Astrocyte (in vitro differentiated cells and primary cell): Measurements from ENCODE around the gene MYBBP1A. TPM values are rescaled to one million over a fixed set of nuclear protein-coding genes. Genes with fewer than 3 reads are reported as not detected.

ENCODE experiments used
- DNase-seq: peaks from one replicate; pipeline ENCODE4 v3.0.0-alpha.2; 2010; ENCODE audit warnings: low read depth
- FAIRE-seq: peaks from 2 replicates; lab custom pipeline; 2011; peaks lifted over from hg19 to GRCh38; lab: Jason Lieb, UNC
- H2AFZ ChIP-seq: 2 replicates; pipeline ENCODE4 v1.6.0; 2012; ENCODE audit warnings: low read depth, low read length, inconsistent platforms
- H3K27ac ChIP-seq: 2 replicates; pipeline ENCODE4 v1.5.1; 2011; ENCODE audit warnings: low read depth, low read length, inconsistent platforms
- H3K27me3 ChIP-seq: 2 replicates; pipeline ENCODE4 v1.6.0; 2011; ENCODE audit warnings: low read length, inconsistent platforms; ENCODE audit not compliant: insufficient read depth
- H3K36me3 ChIP-seq: 2 replicates; pipeline ENCODE4 v1.5.1; 2011; ENCODE audit warnings: low read length, inconsistent platforms; ENCODE audit not compliant: insufficient read depth
- H3K4me1 ChIP-seq: 2 replicates; pipeline ENCODE4 v1.5.1; 2011; ENCODE audit warnings: low read length, inconsistent platforms; ENCODE audit not compliant: insufficient read depth
- H3K4me2 ChIP-seq: 2 replicates; pipeline ENCODE4 v1.6.0; 2012; ENCODE audit warnings: low read length, inconsistent platforms
- H3K4me3 ChIP-seq: 2 replicates; pipeline ENCODE4 v1.5.1; 2011; ENCODE audit warnings: low read depth, mild to moderate bottlenecking, low read length, inconsistent platforms; ENCODE audit not compliant: insufficient read depth
- H3K79me2 ChIP-seq: 2 replicates; pipeline ENCODE4 v1.6.0; 2012; ENCODE audit warnings: mild to moderate bottlenecking, low read length, inconsistent platforms; ENCODE audit not compliant: insufficient read depth
- H3K9ac ChIP-seq: 2 replicates; pipeline ENCODE4 v1.6.0; 2012; ENCODE audit warnings: mild to moderate bottlenecking, low read length, inconsistent platforms
- H3K9me3 ChIP-seq: 2 replicates; pipeline ENCODE4 v1.5.1; 2012; ENCODE audit warnings: low read depth, mild to moderate bottlenecking, low read length, inconsistent platforms; ENCODE audit not compliant: insufficient read depth
- H4K20me1 ChIP-seq: 2 replicates; pipeline ENCODE4 v1.6.0; 2012; ENCODE audit warnings: low read length, inconsistent platforms; ENCODE audit not compliant: insufficient read depth
- H3K27ac Mint-ChIP-seq: one replicate; pipeline ENCODE4 v1.8.0; 2021; ENCODE audit warnings: mild to moderate bottlenecking, mixed read lengths; ENCODE audit not compliant: unreplicated experiment
- H3K27me3 Mint-ChIP-seq: one replicate; pipeline ENCODE4 v1.8.0; 2021; ENCODE audit warnings: low read depth, mixed read lengths; ENCODE audit not compliant: unreplicated experiment
- H3K36me3 Mint-ChIP-seq: one replicate; pipeline ENCODE4 v1.8.0; 2021; ENCODE audit warnings: low read depth, mixed read lengths; ENCODE audit not compliant: unreplicated experiment
- H3K4me1 Mint-ChIP-seq: one replicate; pipeline ENCODE4 v1.8.0; 2021; ENCODE audit warnings: low read depth, mixed read lengths; ENCODE audit not compliant: unreplicated experiment
- H3K4me3 Mint-ChIP-seq: one replicate; pipeline ENCODE4 v1.8.0; 2021; ENCODE audit warnings: mild to moderate bottlenecking, moderate library complexity, mixed read lengths; ENCODE audit not compliant: unreplicated experiment
- H3K9me3 Mint-ChIP-seq: one replicate; pipeline ENCODE4 v1.8.0; 2021; ENCODE audit warnings: mild to moderate bottlenecking, mixed read lengths; ENCODE audit not compliant: unreplicated experiment
- CTCF ChIP-seq: IDR thresholded peaks from 2 replicates; pipeline ENCODE4 v1.5.1; 2011; ENCODE audit warnings: low read depth, mild to moderate bottlenecking, inconsistent platforms, low read length, moderate library complexity; ENCODE audit not compliant: insufficient read depth
- EZH2 ChIP-seq: IDR thresholded peaks from 2 replicates; pipeline ENCODE4 v1.6.1; 2012; ENCODE audit warnings: mild to moderate bottlenecking, low read length, inconsistent platforms; ENCODE audit not compliant: insufficient read depth
- total RNA-seq: library from RNA; stranded (reverse); gene quantifications from 2 replicates; pipeline ENCODE4 v1.2.1, GENCODE V29; 2021

MYBBP1A gene
- total RNA-seq, 1 donor from 2014 or later = 71.1 TPM

DNA sequence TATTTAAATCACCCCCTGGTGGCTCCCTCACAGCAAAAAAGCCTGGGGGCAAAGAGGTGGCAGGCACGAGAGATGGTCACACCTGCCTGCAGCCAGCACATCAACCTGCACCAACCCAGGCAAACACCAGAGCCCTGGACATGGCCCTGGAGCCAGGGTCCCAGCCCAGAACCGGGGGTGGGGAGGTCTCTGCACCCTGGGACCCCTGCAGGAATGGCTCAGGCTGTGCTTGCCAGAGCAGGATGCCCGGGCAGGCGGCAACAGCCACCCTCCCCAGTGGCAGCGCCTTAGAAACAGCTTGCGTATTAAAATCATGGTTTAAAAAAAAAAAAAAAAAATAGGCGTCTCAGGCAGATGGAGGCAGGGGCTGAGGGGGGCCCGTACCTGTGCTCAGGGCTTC, 16.2 kb downstream of the MYBBP1A start:
- H3K36me3 Mint-ChIP-seq = no peaks in the 10 kb centered on the region
- Histone ChIP-seq H3K27me3 (no peaks in the 10 kb centered on the region), H3K4me1 (peaks cover 3% of the 10 kb centered on the region), H3K9ac (no peak overlapping the region), H4K20me1 (peaks cover 18% of the 10 kb centered on the region), H3K9me3 (no peaks in the 10 kb centered on the region), H3K79me2 (no peaks in the 10 kb centered on the region), H3K36me3 (no peaks in the 10 kb centered on the region), H3K27ac (no peak overlapping the region), H3K4me2 (no peak overlapping the region), H2AFZ (no peak overlapping the region), H3K4me3 (no peak overlapping the region)
- no peaks in the 10 kb centered on the region for H3K9me3 Mint-ChIP-seq
- no peak for TF ChIP-seq CTCF
- no peak for TF ChIP-seq EZH2
- DNase-seq (no peak), FAIRE-seq (no peak)
- peaks cover 2% of the 10 kb centered on the region for H3K4me1 Mint-ChIP-seq
- H3K27me3 Mint-ChIP-seq = no peaks in the 10 kb centered on the region
- no peak overlapping the region for H3K4me3 Mint-ChIP-seq
- H3K27ac Mint-ChIP-seq = no peak overlapping the region

- Histone ChIP-seq H3K79me2 (no peaks in the 10 kb centered on the region), H3K9ac (no peak overlapping the region), H3K4me3 (no peak overlapping the region), H2AFZ (no peak overlapping the region), H3K4me2 (no peak overlapping the region), H3K36me3 (no peaks in the 10 kb centered on the region), H4K20me1 (peaks cover 18% of the 10 kb centered on the region), H3K27ac (no peak overlapping the region), H3K27me3 (no peaks in the 10 kb centered on the region), H3K9me3 (no peaks in the 10 kb centered on the region), H3K4me1 (peaks cover 3% of the 10 kb centered on the region)
- DNase-seq = no peak
- Mint-ChIP-seq H3K27me3 (peaks cover 3% of the 10 kb centered on the region), H3K4me1 (peaks cover 2% of the 10 kb centered on the region), H3K9me3 (no peaks in the 10 kb centered on the region), H3K27ac (no peak overlapping the region), H3K36me3 (no peaks in the 10 kb centered on the region), H3K4me3 (no peak overlapping the region)
- TF ChIP-seq CTCF (no peak), EZH2 (no peak)
- no peak for FAIRE-seq
Measured at GRCh38 chr17:4538236-4539002, 16.8 kb downstream of the MYBBP1A start.
